Sigmoid colon (tissue), 7 donors: ENCODE results near the gene ESRRB. TPM values are rescaled to one million over a fixed set of nuclear protein-coding genes. Genes with fewer than 3 reads are reported as not detected.

Experiments
- DNase-seq: peaks from one replicate; pipeline ENCODE4 v3.0.0-alpha.2; 2019
- H3K27ac ChIP-seq, 4 donors: fragments of 200-600 bp; sonication (generic); one replicate each; pipeline ENCODE4 v1.5.1; 2016 to 2019; ENCODE audit warnings: mild to moderate bottlenecking in 1 of 4
- H3K27me3 ChIP-seq, 3 donors: fragments of 200-600 bp; sonication (generic); one replicate each; pipeline ENCODE4 v1.5.1; 2019; ENCODE audit warnings: mild to moderate bottlenecking in 1 of 3
- H3K36me3 ChIP-seq, 4 donors: fragments of 200-600 bp; sonication (generic); one replicate each; pipeline ENCODE4 v1.5.1; 2016 to 2019
- H3K4me1 ChIP-seq, 4 donors: fragments of 200-600 bp; sonication (generic); one replicate each; pipeline ENCODE4 v1.5.1; 2017 to 2019
- H3K4me3 ChIP-seq, 4 donors: fragments of 200-600 bp; sonication (generic); one replicate each; pipeline ENCODE4 v1.5.1; 2017 to 2019; ENCODE audit warnings: mild to moderate bottlenecking in 2 of 4, moderate library complexity in 1 of 4
- H3K9me3 ChIP-seq, 4 donors: fragments of 200-600 bp in 3 of 4; sonication (generic) in 3 of 4; one replicate each; pipeline versions ENCODE4 v1.5.1 to v1.6.1; 2013 to 2019
- CTCF ChIP-seq, 4 experiments: fragments of 450-650 bp in 3 of 4; fragments of 200-600 bp in 1 of 4; IDR thresholded peaks; one replicate each; pipeline ENCODE4 v1.5.1; 2016 to 2019; ENCODE audit warnings: antibody characterized with exemption in 4 of 4, mild to moderate bottlenecking in 3 of 4, moderate library complexity in 2 of 4
- EP300 ChIP-seq, 4 donors: sonication (generic); formaldehyde crosslinking; IDR thresholded peaks; one replicate each; pipeline ENCODE4 v1.6.1; 2017; ENCODE audit warnings: antibody characterized with exemption in 4 of 4
- POLR2A ChIP-seq, 2 donors: fragments of 450-650 bp; IDR thresholded peaks; one replicate each; pipeline ENCODE4 v1.6.1; 2016; ENCODE audit warnings: antibody characterized with exemption in 2 of 2, mild to moderate bottlenecking in 2 of 2, moderate library complexity in 2 of 2
- POLR2AphosphoS5 ChIP-seq, 4 donors: sonication (generic); formaldehyde crosslinking; IDR thresholded peaks; one replicate each; pipeline ENCODE4 v1.6.1; 2017; ENCODE audit warnings: antibody characterized with exemption in 4 of 4
- WGBS, 2 donors: extraction: QIAGEN DNeasy Blood & Tissue Kit; methylation state at CpG; one replicate each; pipeline ENCODE4 v1.1.7; 2013; 5-methylcytosine and 5-hydroxymethylcytosine counted together
- intact Hi-C: fragments of 100-400 bp; cut with DNase I; formaldehyde crosslinking; loops from one replicate; pipeline ENCODE4 v1.15.1; 2023
- polyA plus RNA-seq, 3 donors: library from polyadenylated mRNA; stranded (reverse); fragments of 200-250 nt; gene quantifications; one replicate each; pipeline ENCODE4 v1.2.3, GENCODE V29; 2013
- total RNA-seq, 4 donors: library from RNA; depleted of rRNA; stranded (reverse); fragments of >200 nt; gene quantifications; one replicate each; pipeline ENCODE4 v1.1.0, GENCODE V29; 2016
- donor health status: healthy with polysubstance abuse.
- donor health status: Bipolar disorder and iron deficiency.
- donor health status: healthy.

The ESRRB gene
- total and polyA plus RNA-seq, 7 donors, result under 0.01 to 0.04 TPM; not detected in 5

GRCh38 chr14:76413106-76413961 lies 37.4 kb downstream of the ESRRB start:
- H3K36me3 ChIP-seq, result no peaks in the 10 kb centered on the region
- peaks cover 0 to 21% (median 0%) of the 10 kb centered on the region in 3 donors for H3K27me3 ChIP-seq
- H3K9me3 ChIP-seq, result no peaks in the 10 kb centered on the region
- no peak overlapping the region for H3K4me3 ChIP-seq
- TF ChIP-seq POLR2A (IDR thresholded peaks at IDR 0.05) (no peak), EP300 (IDR thresholded peaks at IDR 0.05) (no peak), POLR2AphosphoS5 (IDR thresholded peaks at IDR 0.05) (no peak), CTCF (IDR thresholded peaks at IDR 0.05) (no peak)
- no peaks in the 10 kb centered on the region for H3K4me1 ChIP-seq
- no peak for DNase-seq
- WGBS, 2 donors, result 30 to 32% methylated on average over 23 of the region's 23 CpGs
- H3K27ac ChIP-seq, result no peak overlapping the region
- intact Hi-C loops, result no loop called here

- H3K27ac ChIP-seq, result no peak overlapping the region
- intact Hi-C loops, result no loop called here
- H3K4me3 ChIP-seq, result no peak overlapping the region
- peaks cover 0 to 21% (median 0%) of the 10 kb centered on the region in 3 donors for H3K27me3 ChIP-seq
- WGBS, 2 donors, result 8 to 9% methylated on average over 33 to 36 of the region's 36 CpGs
- H3K9me3 ChIP-seq, result no peaks in the 10 kb centered on the region
- no peaks in the 10 kb centered on the region for H3K4me1 ChIP-seq
- no peak for DNase-seq
- no peak for TF ChIP-seq POLR2A (IDR thresholded peaks at IDR 0.05)
- no peaks in the 10 kb centered on the region for H3K36me3 ChIP-seq
Measured at GRCh38 chr14:76413962-76414600, 38.1 kb downstream of the ESRRB start.

GRCh38 chr14:76419399-76419798 lies 43.5 kb downstream of the ESRRB start:
- Histone ChIP-seq H3K4me3 (no peak overlapping the region), H3K27me3 (peaks cover 0 to 11% (median 0%) of the 10 kb centered on the region in 3 donors), H3K36me3 (no peaks in the 10 kb centered on the region), H3K9me3 (no peaks in the 10 kb centered on the region), H3K4me1 (no peaks in the 10 kb centered on the region), H3K27ac (no peak overlapping the region)
- intact Hi-C loops, result no loop called here
- no peak for DNase-seq
- TF ChIP-seq CTCF (IDR thresholded peaks at IDR 0.05) (no peak), EP300 (IDR thresholded peaks at IDR 0.05) (no peak), POLR2AphosphoS5 (IDR thresholded peaks at IDR 0.05) (no peak), POLR2A (IDR thresholded peaks at IDR 0.05) (no peak)
- 40 to 60% methylated on average over 3 of the region's 3 CpGs for WGBS, 2 donors

- Histone ChIP-seq H3K27me3 (peaks cover 0 to 2% (median 0%) of the 10 kb centered on the region in 3 donors), H3K4me1 (no peaks in the 10 kb centered on the region), H3K27ac (no peak overlapping the region), H3K9me3 (no peaks in the 10 kb centered on the region), H3K4me3 (no peak overlapping the region), H3K36me3 (no peaks in the 10 kb centered on the region)
- TF ChIP-seq EP300 (IDR thresholded peaks at IDR 0.05) (no peak), POLR2A (IDR thresholded peaks at IDR 0.05) (no peak), POLR2AphosphoS5 (IDR thresholded peaks at IDR 0.05) (no peak), CTCF (IDR thresholded peaks at IDR 0.05) (no peak)
- no peak for DNase-seq
- intact Hi-C loops, result no loop called here
- 46 to 66% methylated on average over 4 of the region's 4 CpGs for WGBS, 2 donors
Measured at GRCh38 chr14:76420827-76421226, 44.9 kb downstream of the ESRRB start.

- Histone ChIP-seq H3K36me3 (no peaks in the 10 kb centered on the region), H3K4me1 (no peaks in the 10 kb centered on the region), H3K27ac (no peak overlapping the region), H3K27me3 (peaks cover 0 to 3% (median 0%) of the 10 kb centered on the region in 3 donors), H3K4me3 (no peak overlapping the region), H3K9me3 (no peaks in the 10 kb centered on the region)
- DNase-seq, result no peak
- TF ChIP-seq CTCF (IDR thresholded peaks at IDR 0.05) (no peak), POLR2A (IDR thresholded peaks at IDR 0.05) (no peak), POLR2AphosphoS5 (IDR thresholded peaks at IDR 0.05) (no peak), EP300 (IDR thresholded peaks at IDR 0.05) (no peak)
- intact Hi-C loops, result no loop called here
- 45 to 59% methylated on average over 4 of the region's 4 CpGs for WGBS, 2 donors
Measured at GRCh38 chr14:76421662-76422061, 45.7 kb downstream of the ESRRB start.
